Gastrocnemius medialis (tissue), 4 donors: ENCODE measurements around the gene TBC1D22B.

ENCODE experiments used
- CTCF ChIP-seq, 5 experiments: fragments of 450-650 bp in 3 of 5; fragments of 200-600 bp in 2 of 5; sonication (generic) in 2 of 5; IDR thresholded peaks in 4 of 5; conservative IDR thresholded peaks in 1 of 5; 1 replicate in 4 of 5; 2 replicates in 1 of 5; pipeline ENCODE4 v1.5.1; 2016 to 2019; ENCODE audit warnings: antibody characterized with exemption in 5 of 5, mild to moderate bottlenecking in 3 of 5, moderate library complexity in 3 of 5
- POLR2A ChIP-seq, 2 donors: fragments of 450-650 bp; IDR thresholded peaks; one replicate each; pipeline ENCODE4 v1.6.1; 2017; ENCODE audit warnings: antibody characterized with exemption in 2 of 2, mild to moderate bottlenecking in 2 of 2, moderate library complexity in 2 of 2

GRCh38 chr6:37225350-37226169 lies 32.0 kb upstream of the TBC1D22B start:
- TF ChIP-seq CTCF (IDR thresholded peaks at IDR 0.05 in 4 of 5, conservative IDR thresholded peaks at IDR 0.05 in 1 of 5): no peak
- TF ChIP-seq POLR2A (IDR thresholded peaks at IDR 0.05): no peak
